ENCODE measurements around the gene CCDC157. TPM values are rescaled to one million over a fixed set of nuclear protein-coding genes. Genes with fewer than 3 reads are reported as not detected.

The CCDC157 gene
- total RNA-seq = 1 to 10 TPM; 1.1 to 2.6 (median 1.2) TPM
- 1 to 10 TPM; 5.3 to 8.2 TPM for polyA plus RNA-seq

DNA sequence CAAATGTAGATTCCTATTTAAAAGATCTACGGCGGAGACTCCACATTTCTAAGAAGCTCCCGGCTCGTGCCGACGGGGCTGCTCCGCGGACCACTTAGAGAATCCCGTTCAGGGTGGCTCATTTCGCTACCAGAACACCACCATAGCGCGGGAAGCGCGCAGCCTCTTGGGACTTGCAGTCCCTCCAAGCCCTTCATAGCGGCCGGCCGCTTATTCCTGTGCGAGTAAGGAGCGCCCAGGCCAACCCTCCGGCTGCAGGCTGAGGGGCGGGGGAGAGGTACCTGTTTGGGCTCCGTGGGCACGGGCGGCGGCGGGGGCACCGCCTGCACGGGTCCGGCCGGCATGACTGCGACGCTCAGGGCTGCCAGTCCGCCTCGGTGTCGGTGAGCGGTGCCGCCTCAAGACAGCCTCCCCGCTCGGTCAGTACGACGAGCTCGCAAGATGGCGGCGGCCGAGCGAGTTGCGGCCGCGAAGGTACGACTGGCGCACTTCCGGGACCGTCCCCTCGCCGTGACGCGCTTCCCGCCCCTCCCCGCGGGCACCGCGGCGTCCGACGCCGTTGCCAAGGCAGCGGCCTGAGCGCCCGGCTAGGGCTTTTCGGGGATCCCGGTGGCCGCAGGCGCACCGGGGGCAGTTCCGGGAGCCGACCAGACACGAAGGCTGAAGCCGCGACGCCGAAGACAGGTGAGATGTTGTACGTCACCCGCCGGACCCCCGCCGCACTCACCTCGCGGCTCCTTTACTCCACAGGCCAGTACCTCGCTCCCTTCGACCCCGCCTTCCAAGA, at the start of gene CCDC157, which contains the start of gene SF3A1:
TSS of gene CCDC157 (plus strand) at position 559 of the 787 bp plus-strand sequence. CDS start 8,994 bp downstream, outside the sequence.
TSS of gene SF3A1 (minus strand) at position 446 of the 787 bp plus-strand sequence. CDS start at position 344, 102 bp downstream.
- FAIRE-seq = no peak
- H3K27ac ChIP-seq = peak within 1 kb of the TSS; percentile 92 to 97 (median 96)
- TF ChIP-seq CTCF (IDR thresholded peaks at IDR 0.05) = no peak
- H3K4me1 ChIP-seq = peaks cover 0 to 22% (median 10%) of the 10 kb centered on the region in 3 donors
- no peaks in the 10 kb centered on the region for H3K9me3 ChIP-seq
- WGBS, 2 donors = 0% methylated on average over 87 to 91 of the region's 91 CpGs
- H3K36me3 ChIP-seq = peaks cover 0 to 13% (median 7%) of the 10 kb centered on the region in 3 donors
- ATAC-seq = peak; percentile 97 to 99 (median 98)
- H3K4me3 ChIP-seq = peak within 1 kb of the TSS; percentile 49 to 76 (median 68)
- peak; percentile 84 to 95 (median 90) for DNase-seq
- intact Hi-C loops (cut with DNase I) = no loop called here
- H3K27me3 ChIP-seq = no peaks in the 10 kb centered on the region

GRCh38 chr22:30307041-30307574, 49.7 kb upstream of the CCDC157 start:
- no peak for FAIRE-seq
- H3K4me1 ChIP-seq = peaks cover 41 to 87% (median 52%) of the 10 kb centered on the region in 3 donors
- H3K4me3 ChIP-seq = no peak overlapping the region
- peak overlapping the region in 1 of 4 donors; percentile 68 for H3K27ac ChIP-seq
- WGBS, 2 donors = 90 to 91% methylated on average over 4 of the region's 4 CpGs
- no peak for DNase-seq
- no peak for TF ChIP-seq CTCF (IDR thresholded peaks at IDR 0.05)
- H3K9me3 ChIP-seq = no peaks in the 10 kb centered on the region
- no peaks in the 10 kb centered on the region for H3K27me3 ChIP-seq
- no peak for ATAC-seq
- no peaks in the 10 kb centered on the region for H3K36me3 ChIP-seq
- intact Hi-C loops (cut with DNase I) = no loop called here

DNA sequence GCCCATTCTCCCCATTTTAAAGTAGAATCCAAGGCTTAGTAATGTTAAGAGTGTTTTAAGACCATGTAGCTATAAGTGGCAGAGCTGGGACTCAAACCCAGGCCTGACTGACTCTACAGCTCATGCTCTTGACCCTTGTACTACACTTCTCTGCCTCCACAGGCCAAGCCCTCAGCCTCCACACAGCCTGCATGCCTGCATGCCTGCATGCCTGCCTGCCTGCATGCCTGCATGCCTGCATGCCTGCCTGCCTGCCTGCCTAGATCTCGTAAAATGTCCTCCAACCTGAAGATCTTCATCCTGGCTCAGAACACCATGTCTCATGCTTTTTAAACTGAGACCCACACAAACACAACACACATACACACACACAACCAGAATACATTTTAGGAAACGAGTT, 48.7 kb upstream of the CCDC157 start:
- no peaks in the 10 kb centered on the region for H3K36me3 ChIP-seq
- H3K27ac ChIP-seq = peak overlapping the region in 1 of 4 donors; percentile 91
- no peaks in the 10 kb centered on the region for H3K9me3 ChIP-seq
- 65 to 72% methylated on average over 2 of the region's 2 CpGs for WGBS, 2 donors
- intact Hi-C loops (cut with DNase I) = no loop called here
- H3K4me1 ChIP-seq = peaks cover 41 to 80% (median 52%) of the 10 kb centered on the region in 3 donors
- TF ChIP-seq CTCF (IDR thresholded peaks at IDR 0.05) = no peak
- no peak for FAIRE-seq
- H3K4me3 ChIP-seq = no peak overlapping the region
- no peak for DNase-seq
- no peaks in the 10 kb centered on the region for H3K27me3 ChIP-seq
- ATAC-seq = no peak

GRCh38 chr22:30308518-30309230, 48.1 kb upstream of the CCDC157 start:
- H3K9me3 ChIP-seq = no peaks in the 10 kb centered on the region
- peaks cover 41 to 75% (median 52%) of the 10 kb centered on the region in 3 donors for H3K4me1 ChIP-seq
- no peak for TF ChIP-seq CTCF (IDR thresholded peaks at IDR 0.05)
- no peaks in the 10 kb centered on the region for H3K36me3 ChIP-seq
- FAIRE-seq = no peak
- 64 to 70% methylated on average over 5 of the region's 5 CpGs for WGBS, 2 donors
- no peak for DNase-seq
- H3K4me3 ChIP-seq = no peak overlapping the region
- H3K27me3 ChIP-seq = no peaks in the 10 kb centered on the region
- peak overlapping the region in 3 of 4 donors; percentile 74 to 91 (median 88) for H3K27ac ChIP-seq
- no peak for ATAC-seq
- intact Hi-C loops (cut with DNase I) = no loop called here

Measured in pancreas (tissue), 10 donors.